ENCODE data around the gene TUBGCP3. TPM values are rescaled to one million over a fixed set of nuclear protein-coding genes. Genes with fewer than 3 reads are reported as not detected.

TUBGCP3 gene
- total RNA-seq, 1 donor from 2014 or later = 36.6 TPM

DNA sequence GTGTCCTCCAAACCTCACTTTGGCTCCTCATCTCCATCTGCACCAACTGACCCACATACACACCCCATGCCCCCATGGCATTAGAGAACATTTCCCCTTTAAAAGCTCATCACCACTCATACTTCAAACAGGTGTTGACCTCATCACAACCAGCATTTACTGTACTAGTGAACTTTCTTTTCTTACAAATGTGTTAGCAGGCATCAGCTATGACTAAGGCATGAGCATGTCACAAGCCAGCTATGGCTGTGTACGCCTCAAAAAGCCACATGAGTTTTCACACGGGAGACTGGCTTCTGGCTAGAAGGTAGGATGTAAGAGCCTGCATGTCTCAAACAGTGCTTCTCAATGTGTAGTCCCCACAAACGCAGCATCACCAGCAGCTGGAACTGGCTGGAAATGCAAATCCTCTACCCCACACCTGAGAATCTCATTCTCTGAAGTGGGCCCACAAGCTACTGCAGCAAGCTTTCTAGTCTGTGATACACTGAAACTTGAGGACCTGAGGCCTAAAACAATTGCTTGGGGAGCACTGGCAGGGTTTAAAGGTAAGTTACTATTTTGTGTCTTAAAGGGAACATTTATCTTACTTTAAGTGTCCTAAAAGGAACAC, 66.8 kb downstream of the TUBGCP3 start:
- peaks cover 8% of the 10 kb centered on the region for H3K4me1 Mint-ChIP-seq (ENCODE audit: low read depth, unreplicated experiment)
- DNase-seq = no peak
- no peak overlapping the region for H3K27ac Mint-ChIP-seq (ENCODE audit: unreplicated experiment)
- TF ChIP-seq, protein P1, sequence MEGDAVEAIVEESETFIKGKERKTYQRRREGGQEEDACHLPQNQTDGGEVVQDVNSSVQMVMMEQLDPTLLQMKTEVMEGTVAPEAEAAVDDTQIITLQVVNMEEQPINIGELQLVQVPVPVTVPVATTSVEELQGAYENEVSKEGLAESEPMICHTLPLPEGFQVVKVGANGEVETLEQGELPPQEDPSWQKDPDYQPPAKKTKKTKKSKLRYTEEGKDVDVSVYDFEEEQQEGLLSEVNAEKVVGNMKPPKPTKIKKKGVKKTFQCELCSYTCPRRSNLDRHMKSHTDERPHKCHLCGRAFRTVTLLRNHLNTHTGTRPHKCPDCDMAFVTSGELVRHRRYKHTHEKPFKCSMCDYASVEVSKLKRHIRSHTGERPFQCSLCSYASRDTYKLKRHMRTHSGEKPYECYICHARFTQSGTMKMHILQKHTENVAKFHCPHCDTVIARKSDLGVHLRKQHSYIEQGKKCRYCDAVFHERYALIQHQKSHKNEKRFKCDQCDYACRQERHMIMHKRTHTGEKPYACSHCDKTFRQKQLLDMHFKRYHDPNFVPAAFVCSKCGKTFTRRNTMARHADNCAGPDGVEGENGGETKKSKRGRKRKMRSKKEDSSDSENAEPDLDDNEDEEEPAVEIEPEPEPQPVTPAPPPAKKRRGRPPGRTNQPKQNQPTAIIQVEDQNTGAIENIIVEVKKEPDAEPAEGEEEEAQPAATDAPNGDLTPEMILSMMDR (IDR thresholded peaks at IDR 0.05; ENCODE audit: partially characterized antibody, unreplicated experiment) = no peak
- no peak overlapping the region for H3K4me3 Mint-ChIP-seq (ENCODE audit: unreplicated experiment)
- H3K36me3 Mint-ChIP-seq (ENCODE audit: unreplicated experiment) = peaks cover 4% of the 10 kb centered on the region
- H3K27me3 Mint-ChIP-seq (ENCODE audit: unreplicated experiment) = no peaks in the 10 kb centered on the region
- peaks cover 2% of the 10 kb centered on the region for H3K9me3 Mint-ChIP-seq (ENCODE audit: unreplicated experiment)

GRCh38 chr13:112519517-112520060, 68.4 kb downstream of the TUBGCP3 start:
- H3K4me3 Mint-ChIP-seq (ENCODE audit: unreplicated experiment) = no peak overlapping the region
- TF ChIP-seq, protein P1 (IDR thresholded peaks at IDR 0.05; ENCODE audit: partially characterized antibody, unreplicated experiment) = no peak

DNA sequence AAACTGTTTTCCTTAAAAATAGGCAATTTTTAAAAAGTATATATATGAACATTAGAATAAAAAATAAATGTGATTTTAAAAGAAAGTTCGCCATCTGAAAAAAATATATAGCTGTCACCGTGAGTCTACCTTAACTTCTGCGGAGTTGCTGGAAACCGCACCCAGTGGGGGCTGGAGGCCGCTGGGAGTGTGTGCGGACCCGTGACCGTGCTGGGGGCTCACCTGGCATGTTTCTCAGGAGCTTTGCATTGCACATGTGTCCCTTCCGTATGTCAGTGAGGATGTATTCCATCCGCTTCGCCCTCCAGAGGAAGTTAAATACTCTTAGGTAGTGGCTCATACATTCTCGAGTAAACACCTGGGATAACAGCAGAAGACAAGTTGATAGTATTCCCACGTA, 71.7 kb downstream of the TUBGCP3 start:
- Mint-ChIP-seq H3K27me3 (ENCODE audit: unreplicated experiment) (peaks cover 3% of the 10 kb centered on the region), H3K4me3 (ENCODE audit: unreplicated experiment) (no peak overlapping the region), H3K9me3 (ENCODE audit: unreplicated experiment) (peaks cover 4% of the 10 kb centered on the region), H3K27ac (ENCODE audit: unreplicated experiment) (no peak overlapping the region), H3K36me3 (ENCODE audit: unreplicated experiment) (peaks cover 4% of the 10 kb centered on the region), H3K4me1 (ENCODE audit: low read depth, unreplicated experiment) (peaks cover 8% of the 10 kb centered on the region)
- DNase-seq = no peak
- TF ChIP-seq, protein P1 (IDR thresholded peaks at IDR 0.05; ENCODE audit: partially characterized antibody, unreplicated experiment) = no peak

More at GRCh38 chr13:112519517-112520060, 68.4 kb downstream of the TUBGCP3 start:
- peak; percentile 48 for DNase-seq
- peaks cover 2% of the 10 kb centered on the region for H3K9me3 Mint-ChIP-seq (ENCODE audit: unreplicated experiment)
- H3K27ac Mint-ChIP-seq (ENCODE audit: unreplicated experiment) = peak overlapping the region; percentile 93
- H3K27me3 Mint-ChIP-seq (ENCODE audit: unreplicated experiment) = peaks cover 3% of the 10 kb centered on the region
- peaks cover 8% of the 10 kb centered on the region for H3K4me1 Mint-ChIP-seq (ENCODE audit: low read depth, unreplicated experiment)
- H3K36me3 Mint-ChIP-seq (ENCODE audit: unreplicated experiment) = peaks cover 4% of the 10 kb centered on the region

- no peak for DNase-seq
- H3K4me1 Mint-ChIP-seq (ENCODE audit: low read depth, unreplicated experiment) = peaks cover 11% of the 10 kb centered on the region
- no peak overlapping the region for H3K27ac Mint-ChIP-seq (ENCODE audit: unreplicated experiment)
Observed at GRCh38 chr13:112513761-112514160, 74.2 kb downstream of the TUBGCP3 start.

More at GRCh38 chr13:112513761-112514160, 74.2 kb downstream of the TUBGCP3 start:
- Mint-ChIP-seq H3K4me3 (ENCODE audit: unreplicated experiment) (no peak overlapping the region), H3K27me3 (ENCODE audit: unreplicated experiment) (peaks cover 3% of the 10 kb centered on the region), H3K36me3 (ENCODE audit: unreplicated experiment) (no peaks in the 10 kb centered on the region), H3K9me3 (ENCODE audit: unreplicated experiment) (peaks cover 2% of the 10 kb centered on the region)
- TF ChIP-seq, protein P1 (IDR thresholded peaks at IDR 0.05; ENCODE audit: partially characterized antibody, unreplicated experiment) = no peak
